ENCODE measurements around the gene C3orf85.

The C3orf85 gene

GRCh38 chr3:109154979-109155378 lies 18.5 kb downstream of the C3orf85 start:
- DNase-seq = no peak

GRCh38 chr3:109155828-109156227 lies 19.3 kb downstream of the C3orf85 start:
- no peak for DNase-seq

GRCh38 chr3:109161487-109162123 lies 25.1 kb downstream of the C3orf85 start:
- no peak for DNase-seq

- no peak for DNase-seq
Observed at GRCh38 chr3:109165905-109166304, 29.4 kb downstream of the C3orf85 start.

GRCh38 chr3:109171479-109171878 lies 35.0 kb downstream of the C3orf85 start:
- DNase-seq = no peak

- no peak for DNase-seq
Observed at GRCh38 chr3:109175411-109175810, 38.9 kb downstream of the C3orf85 start.

- no peak for DNase-seq
Observed at GRCh38 chr3:109176726-109177125, 40.2 kb downstream of the C3orf85 start.

GRCh38 chr3:109177908-109178307 lies 41.4 kb downstream of the C3orf85 start:
- no peak for DNase-seq

- DNase-seq = no peak
Observed at GRCh38 chr3:109178708-109179107, 42.2 kb downstream of the C3orf85 start.

GRCh38 chr3:109184726-109185125 lies 48.2 kb downstream of the C3orf85 start:
- no peak for DNase-seq

- no peak for DNase-seq
Observed at GRCh38 chr3:109187390-109187789, 50.9 kb downstream of the C3orf85 start.

- DNase-seq = no peak
Observed at GRCh38 chr3:109188741-109189140, 52.2 kb downstream of the C3orf85 start.

GRCh38 chr3:109191421-109191820 lies 54.9 kb downstream of the C3orf85 start:
- no peak for DNase-seq

- peak; percentile 1 for DNase-seq
Observed at GRCh38 chr3:109195815-109196214, 59.3 kb downstream of the C3orf85 start.

Data from suppressor macrophage treated with lipopolysaccharide for 4 hours (primary cell).